HepG2 (cell line): ENCODE data around the gene KIF26B. TPM values are rescaled to one million over a fixed set of nuclear protein-coding genes. Genes with fewer than 3 reads are reported as not detected.

ENCODE experiments used
- ATAC-seq: fragments of 200-7000 bp; cut with Tn5 transposase; 3 replicates; pipeline ENCODE4 v1.9.1; 2020; ENCODE audit warnings: mild to moderate bottlenecking, moderate library complexity
- BruUV-seq: library from RNA; stranded (reverse); fragments of 400-500 nt; replicated peaks from 2 replicates; lab custom pipeline; 2021; lab: Mats Ljungman, UMichigan
- CTCF ChIA-PET: fragments of 300-600 bp; formaldehyde crosslinking; extraction: SDS; loops from one replicate; lab custom pipeline; 2021; ENCODE audit warnings: low total read pairs, inconsistent platforms, low intra/inter-chr PET ratio; lab: Yijun Ruan, JAX
- POLR2A ChIA-PET: fragments of 350-600 bp; sonication (Branson Sonifier 250); formaldehyde crosslinking; loops from one replicate; lab custom pipeline; 2020; ENCODE audit warnings: antibody characterized with exemption, inconsistent platforms; lab: Yijun Ruan, JAX
- DNase-seq: peaks from one replicate; pipeline ENCODE4 v3.0.0-alpha.2; 2015; ENCODE audit warnings: low spot score
- FAIRE-seq: peaks from 3 replicates; lab custom pipeline; 2011; peaks lifted over from hg19 to GRCh38; lab: Jason Lieb, UNC
- H2AFZ ChIP-seq: one replicate; pipeline ENCODE4 v1.6.1; 2011; ENCODE audit warnings: low read length, inconsistent platforms
- H3K27ac ChIP-seq: fragments of 300-600 bp; 3 replicates; pipeline ENCODE4 v1.8.0; 2011; ENCODE audit warnings: mixed run types, mild to moderate bottlenecking, mixed read lengths, low read length, inconsistent platforms; ENCODE audit not compliant: insufficient read depth; ENCODE audit errors: extremely low read length
- H3K27me3 ChIP-seq, 2 experiments: fragments of 200-600 bp in 1 of 2; 2 replicates in 1 of 2; 3 replicates in 1 of 2; pipeline versions ENCODE4 v1.6.0 to v1.8.0; 2011; ENCODE audit warnings: low read length in 2 of 2, mild to moderate bottlenecking in 2 of 2, moderate library complexity in 2 of 2, inconsistent platforms in 1 of 2; ENCODE audit not compliant: insufficient read depth in 2 of 2, control insufficient read depth in 1 of 2
- H3K36me3 ChIP-seq, 2 experiments: fragments of 200-600 bp in 1 of 2; replicated peaks in 1 of 2; 2 replicates in 1 of 2; 3 replicates in 1 of 2; pipeline versions ENCODE4 v1.5.1 to v1.8.0; 2011; ENCODE audit warnings: low read length in 2 of 2, inconsistent platforms in 1 of 2; ENCODE audit not compliant: insufficient read depth in 2 of 2, control insufficient read depth in 1 of 2
- H3K4me1 ChIP-seq: 2 replicates; pipeline ENCODE4 v1.5.1; 2012; ENCODE audit warnings: low read length, inconsistent platforms; ENCODE audit not compliant: insufficient read depth
- H3K4me2 ChIP-seq: 2 replicates; pipeline ENCODE4 v1.6.0; 2011; ENCODE audit warnings: low read depth, low read length, inconsistent platforms
- H3K4me3 ChIP-seq, 3 experiments: fragments of 200-600 bp in 1 of 3; sonication (generic), shearing (Covaris generic) in 1 of 3; replicated peaks in 1 of 3; 2 replicates each; pipeline ENCODE4 v1.5.1; 2011 to 2016; ENCODE audit warnings: low read length in 3 of 3, inconsistent platforms in 2 of 3, low read depth in 2 of 3, mild to moderate bottlenecking in 2 of 3, control low read depth in 1 of 3, mixed read lengths in 1 of 3; ENCODE audit not compliant: insufficient read depth in 1 of 3
- H3K79me2 ChIP-seq: one replicate; pipeline ENCODE4 v1.6.1; 2011; ENCODE audit warnings: low read length, inconsistent platforms; ENCODE audit not compliant: insufficient read depth
- H3K9ac ChIP-seq: 2 replicates; pipeline ENCODE4 v1.6.0; 2011; ENCODE audit warnings: mild to moderate bottlenecking, low read depth, low read length, inconsistent platforms; ENCODE audit not compliant: insufficient read depth
- H3K9me3 ChIP-seq: 2 replicates; pipeline ENCODE4 v1.5.1; 2012; ENCODE audit warnings: mild to moderate bottlenecking, low read length
- H4K20me1 ChIP-seq: 2 replicates; pipeline ENCODE4 v1.6.0; 2011; ENCODE audit warnings: inconsistent platforms, mild to moderate bottlenecking, low read length, moderate library complexity; ENCODE audit not compliant: insufficient read depth
- CHCHD3 ChIP-seq: sonication (generic); formaldehyde crosslinking; IDR thresholded peaks from 2 replicates; pipeline ENCODE4 v1.8.0; 2022; ENCODE audit warnings: mild to moderate bottlenecking, missing genetic modification reagents, moderate library complexity
- JUN ChIP-seq: sonication (generic); formaldehyde crosslinking; IDR thresholded peaks from 2 replicates; pipeline ENCODE4 v1.4.0; 2020; ENCODE audit warnings: mild to moderate bottlenecking, missing genetic modification reagents
- MAFF ChIP-seq: IDR thresholded peaks from 2 replicates; pipeline ENCODE4 v1.6.1; 2011; ENCODE audit warnings: low read depth, low read length, improper control_type of control experiment
- PHF5A ChIP-seq: IDR thresholded peaks from one replicate; pipeline ENCODE4 v1.6.1; 2018; ENCODE audit warnings: low read depth, missing genetic modification reagents; ENCODE audit not compliant: unreplicated experiment
- REST ChIP-seq, 2 experiments: IDR thresholded peaks; 2 replicates each; pipeline ENCODE4 v1.6.1; 2011 to 2012; ENCODE audit warnings: low read length in 2 of 2, borderline replicate concordance in 1 of 2, low read depth in 1 of 2, mild to moderate bottlenecking in 1 of 2, moderate library complexity in 1 of 2
- ZKSCAN8 ChIP-seq: IDR thresholded peaks from 2 replicates; pipeline ENCODE4 v1.6.1; 2016; ENCODE audit warnings: borderline replicate concordance, missing genetic modification reagents, missing compliant biosample characterization
- ZNF589 ChIP-seq: sonication (generic); formaldehyde crosslinking; conservative IDR thresholded peaks from 2 replicates; pipeline ENCODE4 v1.8.0; 2022; ENCODE audit warnings: mild to moderate bottlenecking, moderate library complexity, missing genetic modification reagents
- ZNF7 ChIP-seq: IDR thresholded peaks from 2 replicates; pipeline ENCODE4 v1.6.1; 2016; ENCODE audit warnings: missing biosample characterization, missing genetic modification reagents
- ZNF891 ChIP-seq: sonication (generic); formaldehyde crosslinking; IDR thresholded peaks from 2 replicates; pipeline ENCODE4 v1.5.0; 2020; ENCODE audit warnings: mild to moderate bottlenecking, missing genetic modification reagents
- WGBS: methylation state at CpG from one replicate; pipeline ENCODE4 v1.1.6; 2017; ENCODE audit warnings: low lambda C conversion rate; 5-methylcytosine and 5-hydroxymethylcytosine counted together
- in situ Hi-C: cut with HindIII; loops from 2 replicates; pipeline ENCODE4 v1.10.0; 2017; ENCODE audit warnings: low pct_unique_long_range_greater_than_20kb; ENCODE audit not compliant: extremely low pct_ligation_motif_present
- intact Hi-C: fragments of 100-400 bp; cut with micrococcal nuclease; formaldehyde crosslinking; loops from one replicate; pipeline ENCODE4 v1.10.0; 2022; ENCODE audit not compliant: unreplicated experiment
- polyA plus RNA-seq, 8 experiments: library from polyadenylated mRNA; depleted of rRNA in 3 of 8; stranded (reverse) in 7 of 8; unstranded in 1 of 8; fragments of >200 nt; fragmentation: Illumina TruSeq in 4 of 8; extraction: Trizol in 4 of 8; gene quantifications; 2 replicates each; pipeline versions ENCODE4 v1.2.1 to v1.2.3, GENCODE V29; 2011 to 2016; ENCODE audit warnings: low read depth in 4 of 8, missing spikeins in 1 of 8, mixed read lengths in 1 of 8; ENCODE audit not compliant: insufficient read depth in 1 of 8
- total RNA-seq, 5 experiments: library from RNA; depleted of rRNA; stranded (reverse); fragments of >200 nt; fragmentation: Illumina TruSeq; extraction: Trizol; gene quantifications; 2 replicates each; pipeline ENCODE4 v1.2.3, GENCODE V29; 2016; ENCODE audit warnings: low read depth in 1 of 5
- TF ChIP-seq, protein P1 (sequence below): sonication (generic); formaldehyde crosslinking; IDR thresholded peaks from 2 replicates; pipeline ENCODE4 v1.8.1; 2023; ENCODE audit warnings: mild to moderate bottlenecking, moderate library complexity, missing genetic modification reagents
- TF ChIP-seq, protein P2 (sequence below): sonication (generic); formaldehyde crosslinking; IDR thresholded peaks from 2 replicates; pipeline ENCODE4 v1.4.0; 2020; ENCODE audit warnings: mild to moderate bottlenecking, low read depth, missing genetic modification reagents
- TF ChIP-seq, protein P3 (sequence below): sonication (generic); formaldehyde crosslinking; IDR thresholded peaks from 2 replicates; pipeline ENCODE4 v1.4.0; 2020; ENCODE audit warnings: low read depth, mild to moderate bottlenecking, missing genetic modification reagents
- TF ChIP-seq, protein P4 (sequence below): sonication (generic); formaldehyde crosslinking; IDR thresholded peaks from 2 replicates; pipeline ENCODE4 v1.4.0; 2020; ENCODE audit warnings: missing genetic modification reagents, mild to moderate bottlenecking, borderline replicate concordance

KIF26B gene
- total and polyA plus RNA-seq, 2 of the 13 experiments (the other 11 are each of a cell fraction or from before 2014, with no cell fraction given): 0.08 to 0.09 TPM

DNA sequence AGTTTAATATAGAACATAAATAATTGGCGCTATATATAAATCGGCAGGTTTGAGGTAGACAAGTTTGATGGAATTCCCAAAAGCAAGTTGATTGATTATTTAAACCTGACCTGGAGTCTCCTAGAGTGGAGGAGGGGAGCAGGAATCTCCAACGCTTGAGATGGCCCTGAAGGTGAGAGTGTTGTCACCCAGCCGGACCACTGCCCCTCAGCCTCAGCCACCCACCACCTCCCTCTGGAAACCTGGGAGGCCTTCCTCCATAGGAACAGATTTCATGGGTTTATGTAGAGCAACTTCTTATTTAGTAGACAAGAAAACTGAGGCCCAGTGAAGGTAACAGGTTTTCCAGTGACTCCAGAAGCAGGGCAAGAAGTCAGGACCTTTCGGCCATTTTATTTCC is 389.5 kb downstream of the KIF26B start:
- Histone ChIP-seq H3K4me2 (no peak overlapping the region), H3K4me3 (no peak overlapping the region), H3K9ac (no peak overlapping the region), H3K79me2 (no peaks in the 10 kb centered on the region), H3K27ac (no peak overlapping the region), H3K36me3 (no peaks in the 10 kb centered on the region), H3K9me3 (no peaks in the 10 kb centered on the region), H4K20me1 (no peaks in the 10 kb centered on the region), H2AFZ (no peak overlapping the region), H3K4me1 (no peaks in the 10 kb centered on the region), H3K27me3 (no peaks in the 10 kb centered on the region)
- no TSS peak for BruUV-seq
- 89% methylated on average over 5 of the region's 5 CpGs for WGBS
- ATAC-seq (no peak), FAIRE-seq (no peak), DNase-seq (no peak)
- in situ Hi-C loops (no loop called here), intact Hi-C loops (no loop called here)
- ChIA-PET POLR2A (no interaction called here), CTCF (no interaction called here)
- TF ChIP-seq ZNF891 (CRISPR knock-in tag) (no peak), ZNF7 (CRISPR knock-in tag) (no peak), CHCHD3 (CRISPR knock-in tag) (no peak), REST (IDR thresholded peaks at IDR 0.05; ENCODE audit: borderline replicate concordance in 1 of 2, low read depth in 1 of 2, low read length in 2 of 2) (no peak), JUN (CRISPR knock-in tag) (no peak), MAFF (no peak), ZNF589 (CRISPR knock-in tag) (no peak), PHF5A (CRISPR knock-in tag) (no peak), ZKSCAN8 (no peak)
- TF ChIP-seq, protein P1, sequence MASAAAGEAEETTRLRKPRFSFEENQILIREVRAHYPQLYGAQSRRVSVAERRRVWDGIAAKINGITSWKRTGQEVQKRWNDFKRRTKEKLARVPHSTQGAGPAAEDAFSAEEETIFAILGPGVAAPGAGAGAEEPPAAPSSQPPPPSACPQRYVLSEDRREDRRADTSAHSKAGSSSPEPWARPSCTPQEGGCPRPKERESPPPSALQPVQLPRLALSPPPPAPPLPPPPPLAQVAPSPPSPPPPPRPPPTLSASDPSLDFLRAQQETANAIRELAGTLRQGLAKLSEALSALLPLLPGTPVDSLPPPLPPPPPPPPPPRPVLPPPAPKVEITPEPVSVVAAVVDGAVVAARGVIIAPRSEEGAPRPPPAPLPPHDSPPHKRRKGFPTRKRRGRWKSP (CRISPR knock-in tag): no peak
- TF ChIP-seq, protein P2, sequence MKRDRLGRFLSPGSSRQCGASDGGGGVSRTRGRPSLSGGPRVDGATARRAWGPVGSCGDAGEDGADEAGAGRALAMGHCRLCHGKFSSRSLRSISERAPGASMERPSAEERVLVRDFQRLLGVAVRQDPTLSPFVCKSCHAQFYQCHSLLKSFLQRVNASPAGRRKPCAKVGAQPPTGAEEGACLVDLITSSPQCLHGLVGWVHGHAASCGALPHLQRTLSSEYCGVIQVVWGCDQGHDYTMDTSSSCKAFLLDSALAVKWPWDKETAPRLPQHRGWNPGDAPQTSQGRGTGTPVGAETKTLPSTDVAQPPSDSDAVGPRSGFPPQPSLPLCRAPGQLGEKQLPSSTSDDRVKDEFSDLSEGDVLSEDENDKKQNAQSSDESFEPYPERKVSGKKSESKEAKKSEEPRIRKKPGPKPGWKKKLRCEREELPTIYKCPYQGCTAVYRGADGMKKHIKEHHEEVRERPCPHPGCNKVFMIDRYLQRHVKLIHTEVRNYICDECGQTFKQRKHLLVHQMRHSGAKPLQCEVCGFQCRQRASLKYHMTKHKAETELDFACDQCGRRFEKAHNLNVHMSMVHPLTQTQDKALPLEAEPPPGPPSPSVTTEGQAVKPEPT (CRISPR knock-in tag): no peak
- TF ChIP-seq, protein P3, sequence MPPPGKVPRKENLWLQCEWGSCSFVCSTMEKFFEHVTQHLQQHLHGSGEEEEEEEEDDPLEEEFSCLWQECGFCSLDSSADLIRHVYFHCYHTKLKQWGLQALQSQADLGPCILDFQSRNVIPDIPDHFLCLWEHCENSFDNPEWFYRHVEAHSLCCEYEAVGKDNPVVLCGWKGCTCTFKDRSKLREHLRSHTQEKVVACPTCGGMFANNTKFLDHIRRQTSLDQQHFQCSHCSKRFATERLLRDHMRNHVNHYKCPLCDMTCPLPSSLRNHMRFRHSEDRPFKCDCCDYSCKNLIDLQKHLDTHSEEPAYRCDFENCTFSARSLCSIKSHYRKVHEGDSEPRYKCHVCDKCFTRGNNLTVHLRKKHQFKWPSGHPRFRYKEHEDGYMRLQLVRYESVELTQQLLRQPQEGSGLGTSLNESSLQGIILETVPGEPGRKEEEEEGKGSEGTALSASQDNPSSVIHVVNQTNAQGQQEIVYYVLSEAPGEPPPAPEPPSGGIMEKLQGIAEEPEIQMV (CRISPR knock-in tag): no peak
- TF ChIP-seq, protein P4, sequence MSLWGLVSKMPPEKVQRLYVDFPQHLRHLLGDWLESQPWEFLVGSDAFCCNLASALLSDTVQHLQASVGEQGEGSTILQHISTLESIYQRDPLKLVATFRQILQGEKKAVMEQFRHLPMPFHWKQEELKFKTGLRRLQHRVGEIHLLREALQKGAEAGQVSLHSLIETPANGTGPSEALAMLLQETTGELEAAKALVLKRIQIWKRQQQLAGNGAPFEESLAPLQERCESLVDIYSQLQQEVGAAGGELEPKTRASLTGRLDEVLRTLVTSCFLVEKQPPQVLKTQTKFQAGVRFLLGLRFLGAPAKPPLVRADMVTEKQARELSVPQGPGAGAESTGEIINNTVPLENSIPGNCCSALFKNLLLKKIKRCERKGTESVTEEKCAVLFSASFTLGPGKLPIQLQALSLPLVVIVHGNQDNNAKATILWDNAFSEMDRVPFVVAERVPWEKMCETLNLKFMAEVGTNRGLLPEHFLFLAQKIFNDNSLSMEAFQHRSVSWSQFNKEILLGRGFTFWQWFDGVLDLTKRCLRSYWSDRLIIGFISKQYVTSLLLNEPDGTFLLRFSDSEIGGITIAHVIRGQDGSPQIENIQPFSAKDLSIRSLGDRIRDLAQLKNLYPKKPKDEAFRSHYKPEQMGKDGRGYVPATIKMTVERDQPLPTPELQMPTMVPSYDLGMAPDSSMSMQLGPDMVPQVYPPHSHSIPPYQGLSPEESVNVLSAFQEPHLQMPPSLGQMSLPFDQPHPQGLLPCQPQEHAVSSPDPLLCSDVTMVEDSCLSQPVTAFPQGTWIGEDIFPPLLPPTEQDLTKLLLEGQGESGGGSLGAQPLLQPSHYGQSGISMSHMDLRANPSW (CRISPR knock-in tag): no peak
